Heart left ventricle (tissue), 13 donors: ENCODE data around the gene TYK2.

ENCODE experiments used
- POLR2A ChIP-seq, 2 donors: fragments of 450-650 bp; IDR thresholded peaks; one replicate each; pipeline ENCODE4 v1.6.1; 2017; ENCODE audit warnings: antibody characterized with exemption in 2 of 2, mild to moderate bottlenecking in 2 of 2, moderate library complexity in 2 of 2
- TF ChIP-seq, protein P1 (sequence below), 12 donors: fragments of 200-600 bp; sonication (generic) in 4 of 12; IDR thresholded peaks; one replicate each; pipeline versions ENCODE4 v1.5.0 to v1.8.0; 2018 to 2022; ENCODE audit warnings: antibody characterized with exemption in 12 of 12, mild to moderate bottlenecking in 5 of 12
- donor health status: ischemic (EF 13 %, LVEDD 7.1; RV severe dilation, severe dysfunction).
- donor health status: DM: no; HTN: yes; CAD: no.
- donor health status: DM: no; HTN: no; CAD: no.
- donor health status: ischemic (EF 25% LVEDD 6.9; RV normal size, moderate dysfunction).
- donor health status: ischemic (EF 25% LVEDD 5.7; RV mildly dilated, moderate dysfunction).
- donor health status: ischemic (EF 35%, LVEDD 5.7; RV mildly dilated, moderate dysfunction).
- donor health status: nonischemic (EF 11% LVEDD 7.7; RV severe dilation, severe dysfunction).
- donor health status: DM: yes; HTN: yes; CAD: no.
- donor health status: PGD.
- donor health status: ischemic (EF 29% LVEDD 5.4; RV normal size, mild dysfunction).
- donor health status: nonischemic (EF 23%, LVEDD 6.1; RV moderate dilation, normal function).

DNA sequence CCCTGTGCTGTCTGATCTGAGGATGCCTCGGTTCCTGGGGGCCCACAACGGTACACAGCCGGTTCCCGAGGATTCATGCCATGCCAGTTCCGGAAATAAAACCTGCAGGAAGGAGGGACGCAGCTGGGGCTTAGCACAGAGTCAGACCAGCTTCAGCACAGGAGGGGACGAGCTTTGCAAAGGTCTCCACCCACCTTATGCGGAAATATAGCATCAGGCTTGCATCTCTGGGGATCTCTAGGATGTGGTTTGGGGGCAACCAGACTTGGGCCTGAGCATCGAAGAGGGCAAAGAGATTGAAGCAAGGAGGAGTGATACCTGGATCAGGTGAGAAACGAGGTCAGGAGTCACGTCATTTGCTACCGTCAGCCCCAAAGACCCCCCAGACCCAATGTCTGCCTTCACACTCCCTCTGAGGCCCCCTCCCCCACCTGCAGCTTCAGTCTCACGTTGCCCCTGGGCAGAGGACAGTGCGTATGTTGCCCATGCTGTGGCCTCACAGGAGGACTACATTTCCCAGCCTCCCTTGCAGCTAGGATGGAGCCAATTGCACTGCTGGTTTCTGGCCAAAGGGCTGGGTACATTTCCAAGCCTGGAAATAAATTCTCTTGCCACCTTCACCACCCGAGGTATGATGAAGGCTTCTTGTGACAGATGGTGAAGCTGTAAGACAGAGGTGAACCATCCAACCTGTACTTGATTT is 12.1 kb downstream of the TYK2 start:
- TF ChIP-seq, protein P1, sequence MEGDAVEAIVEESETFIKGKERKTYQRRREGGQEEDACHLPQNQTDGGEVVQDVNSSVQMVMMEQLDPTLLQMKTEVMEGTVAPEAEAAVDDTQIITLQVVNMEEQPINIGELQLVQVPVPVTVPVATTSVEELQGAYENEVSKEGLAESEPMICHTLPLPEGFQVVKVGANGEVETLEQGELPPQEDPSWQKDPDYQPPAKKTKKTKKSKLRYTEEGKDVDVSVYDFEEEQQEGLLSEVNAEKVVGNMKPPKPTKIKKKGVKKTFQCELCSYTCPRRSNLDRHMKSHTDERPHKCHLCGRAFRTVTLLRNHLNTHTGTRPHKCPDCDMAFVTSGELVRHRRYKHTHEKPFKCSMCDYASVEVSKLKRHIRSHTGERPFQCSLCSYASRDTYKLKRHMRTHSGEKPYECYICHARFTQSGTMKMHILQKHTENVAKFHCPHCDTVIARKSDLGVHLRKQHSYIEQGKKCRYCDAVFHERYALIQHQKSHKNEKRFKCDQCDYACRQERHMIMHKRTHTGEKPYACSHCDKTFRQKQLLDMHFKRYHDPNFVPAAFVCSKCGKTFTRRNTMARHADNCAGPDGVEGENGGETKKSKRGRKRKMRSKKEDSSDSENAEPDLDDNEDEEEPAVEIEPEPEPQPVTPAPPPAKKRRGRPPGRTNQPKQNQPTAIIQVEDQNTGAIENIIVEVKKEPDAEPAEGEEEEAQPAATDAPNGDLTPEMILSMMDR (IDR thresholded peaks at IDR 0.05) = no peak
- TF ChIP-seq POLR2A (IDR thresholded peaks at IDR 0.05) = no peak
